Tibial artery (tissue), 4 donors: Measurements from ENCODE around the gene FSTL4.

ENCODE experiments used
- DNase-seq, 2 donors: peaks; one replicate each; pipeline ENCODE4 v3.0.0-alpha.2; 2019
- H3K27ac ChIP-seq, 2 donors: fragments of 200-600 bp; sonication (generic) in 1 of 2; 1 replicate in 1 of 2; 2 replicates in 1 of 2; pipeline ENCODE4 v1.5.1; 2018 to 2019; ENCODE audit warnings: mild to moderate bottlenecking in 1 of 2
- H3K27me3 ChIP-seq, 2 donors: fragments of 200-600 bp; sonication (generic) in 1 of 2; one replicate each; pipeline versions ENCODE4 v1.5.1 to v1.6.0; 2016 to 2019
- H3K36me3 ChIP-seq, 3 donors: fragments of 200-600 bp; sonication (generic) in 2 of 3; one replicate each; pipeline ENCODE4 v1.5.1; 2016 to 2019; ENCODE audit warnings: mild to moderate bottlenecking in 2 of 3
- H3K4me1 ChIP-seq, 4 donors: fragments of 200-600 bp; sonication (generic) in 2 of 4; 1 replicate in 3 of 4; 2 replicates in 1 of 4; pipeline ENCODE4 v1.5.1; 2016 to 2019
- H3K4me3 ChIP-seq, 2 donors: fragments of 200-600 bp; sonication (generic) in 1 of 2; 1 replicate in 1 of 2; 2 replicates in 1 of 2; pipeline ENCODE4 v1.5.1; 2018 to 2019; ENCODE audit warnings: mild to moderate bottlenecking in 2 of 2
- H3K9me3 ChIP-seq, 3 donors: fragments of 200-600 bp; sonication (generic) in 1 of 3; one replicate each; pipeline ENCODE4 v1.5.1; 2016 to 2019
- intact Hi-C: fragments of 100-400 bp; cut with DNase I; formaldehyde crosslinking; loops from one replicate; pipeline ENCODE4 v1.15.0; 2023; ENCODE audit warnings: low total_unique reads
- TF ChIP-seq, protein P1 (sequence below), 2 experiments: fragments of 200-600 bp in 1 of 2; fragments of 450-650 bp in 1 of 2; IDR thresholded peaks; one replicate each; pipeline ENCODE4 v1.5.1; 2017 to 2019; ENCODE audit warnings: antibody characterized with exemption in 2 of 2, mild to moderate bottlenecking in 1 of 2, moderate library complexity in 1 of 2

FSTL4 gene

GRCh38 chr5:133309984-133310621 lies 302.2 kb downstream of the FSTL4 start:
- H3K36me3 ChIP-seq, result no peaks in the 10 kb centered on the region
- DNase-seq, result no peak
- intact Hi-C loops, result no loop called here

GRCh38 chr5:133309166-133309795 lies 303.1 kb downstream of the FSTL4 start:
- no peaks in the 10 kb centered on the region for H3K36me3 ChIP-seq
- no peaks in the 10 kb centered on the region for H3K4me1 ChIP-seq
- H3K27me3 ChIP-seq, result peaks cover 0 to 3% of the 10 kb centered on the region in 2 donors
- H3K27ac ChIP-seq, result no peak overlapping the region
- H3K4me3 ChIP-seq, result no peak overlapping the region
- TF ChIP-seq, protein P1, sequence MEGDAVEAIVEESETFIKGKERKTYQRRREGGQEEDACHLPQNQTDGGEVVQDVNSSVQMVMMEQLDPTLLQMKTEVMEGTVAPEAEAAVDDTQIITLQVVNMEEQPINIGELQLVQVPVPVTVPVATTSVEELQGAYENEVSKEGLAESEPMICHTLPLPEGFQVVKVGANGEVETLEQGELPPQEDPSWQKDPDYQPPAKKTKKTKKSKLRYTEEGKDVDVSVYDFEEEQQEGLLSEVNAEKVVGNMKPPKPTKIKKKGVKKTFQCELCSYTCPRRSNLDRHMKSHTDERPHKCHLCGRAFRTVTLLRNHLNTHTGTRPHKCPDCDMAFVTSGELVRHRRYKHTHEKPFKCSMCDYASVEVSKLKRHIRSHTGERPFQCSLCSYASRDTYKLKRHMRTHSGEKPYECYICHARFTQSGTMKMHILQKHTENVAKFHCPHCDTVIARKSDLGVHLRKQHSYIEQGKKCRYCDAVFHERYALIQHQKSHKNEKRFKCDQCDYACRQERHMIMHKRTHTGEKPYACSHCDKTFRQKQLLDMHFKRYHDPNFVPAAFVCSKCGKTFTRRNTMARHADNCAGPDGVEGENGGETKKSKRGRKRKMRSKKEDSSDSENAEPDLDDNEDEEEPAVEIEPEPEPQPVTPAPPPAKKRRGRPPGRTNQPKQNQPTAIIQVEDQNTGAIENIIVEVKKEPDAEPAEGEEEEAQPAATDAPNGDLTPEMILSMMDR (IDR thresholded peaks at IDR 0.05), result no peak
- DNase-seq, result no peak
- no peaks in the 10 kb centered on the region for H3K9me3 ChIP-seq
- intact Hi-C loops, result no loop called here

More at GRCh38 chr5:133309984-133310621, 302.2 kb downstream of the FSTL4 start:
- Histone ChIP-seq H3K4me1 (no peaks in the 10 kb centered on the region), H3K27ac (no peak overlapping the region), H3K27me3 (peaks cover 0 to 7% of the 10 kb centered on the region in 2 donors), H3K4me3 (no peak overlapping the region), H3K9me3 (no peaks in the 10 kb centered on the region)
- TF ChIP-seq, protein P1 (IDR thresholded peaks at IDR 0.05), result no peak

- H3K36me3 ChIP-seq, result no peaks in the 10 kb centered on the region
- no peak for DNase-seq
- TF ChIP-seq, protein P1 (IDR thresholded peaks at IDR 0.05), result no peak
- peaks cover 0 to 10% of the 10 kb centered on the region in 2 donors for H3K27me3 ChIP-seq
- no peaks in the 10 kb centered on the region for H3K4me1 ChIP-seq
- H3K4me3 ChIP-seq, result no peak overlapping the region
- no peak overlapping the region for H3K27ac ChIP-seq
- intact Hi-C loops, result no loop called here
- H3K9me3 ChIP-seq, result no peaks in the 10 kb centered on the region
Measured at GRCh38 chr5:133307275-133307674, 305.1 kb downstream of the FSTL4 start.

DNA sequence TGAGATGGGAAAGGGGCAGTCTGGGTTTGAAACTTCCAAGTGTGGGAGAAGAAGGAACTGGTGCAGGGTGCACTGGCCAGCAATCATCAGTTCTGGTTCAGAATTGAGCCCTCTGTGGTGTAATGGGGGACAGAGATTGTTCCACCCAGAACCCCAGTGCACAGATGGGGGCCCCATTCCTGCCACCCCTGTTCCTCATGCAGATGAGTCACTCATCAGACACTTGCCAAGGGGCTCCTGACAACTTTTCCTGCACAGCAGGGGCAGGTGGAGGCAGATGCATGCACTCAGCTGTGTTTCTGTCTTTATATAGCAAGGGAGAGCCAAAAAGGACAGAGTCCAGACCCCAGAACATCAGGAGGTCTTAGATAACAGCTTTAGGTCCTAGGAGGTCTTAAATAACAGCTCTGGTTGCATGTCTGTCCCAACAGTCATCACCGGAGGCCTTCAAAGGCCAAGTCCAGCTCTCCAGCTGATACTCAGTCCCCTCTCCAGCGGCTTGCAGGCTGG lies 307.6 kb downstream of the FSTL4 start:
- Histone ChIP-seq H3K4me3 (no peak overlapping the region), H3K9me3 (no peaks in the 10 kb centered on the region), H3K27ac (no peak overlapping the region), H3K4me1 (no peaks in the 10 kb centered on the region), H3K36me3 (no peaks in the 10 kb centered on the region), H3K27me3 (peaks cover 0 to 13% of the 10 kb centered on the region in 2 donors)
- DNase-seq, result no peak
- TF ChIP-seq, protein P1 (IDR thresholded peaks at IDR 0.05), result no peak
- intact Hi-C loops, result no loop called here

DNA sequence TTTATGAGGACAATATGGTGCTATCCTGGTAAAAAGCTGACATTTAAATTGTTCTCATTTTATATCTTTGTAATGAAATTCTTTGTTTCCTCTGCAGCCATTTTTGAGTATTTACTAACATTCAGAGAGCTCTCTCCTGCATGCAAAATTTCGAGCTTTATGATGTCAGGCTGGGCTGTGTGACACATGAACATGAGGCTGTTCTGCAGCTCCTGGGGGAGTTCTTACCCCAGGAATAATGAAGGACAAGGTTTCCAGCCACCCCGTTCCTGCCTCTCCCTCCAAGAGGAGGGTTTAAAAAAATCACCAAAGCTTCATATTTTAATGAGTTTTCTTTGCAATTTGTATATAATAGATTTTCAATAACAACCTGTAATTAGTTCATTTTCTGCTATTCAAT lies 308.2 kb downstream of the FSTL4 start:
- no peak for DNase-seq
- Histone ChIP-seq H3K9me3 (no peaks in the 10 kb centered on the region), H3K36me3 (no peaks in the 10 kb centered on the region), H3K4me1 (no peaks in the 10 kb centered on the region), H3K27ac (no peak overlapping the region), H3K4me3 (no peak overlapping the region), H3K27me3 (peaks cover 0 to 13% of the 10 kb centered on the region in 2 donors)
- TF ChIP-seq, protein P1 (IDR thresholded peaks at IDR 0.05), result no peak
- intact Hi-C loops, result no loop called here
